KG1 (cell line): ENCODE measurements around the gene PIGC.

Experiments
- DNase-seq: peaks from one replicate; lab custom pipeline; 2025; lab: John Stamatoyannopoulos, UW

PIGC gene

DNA sequence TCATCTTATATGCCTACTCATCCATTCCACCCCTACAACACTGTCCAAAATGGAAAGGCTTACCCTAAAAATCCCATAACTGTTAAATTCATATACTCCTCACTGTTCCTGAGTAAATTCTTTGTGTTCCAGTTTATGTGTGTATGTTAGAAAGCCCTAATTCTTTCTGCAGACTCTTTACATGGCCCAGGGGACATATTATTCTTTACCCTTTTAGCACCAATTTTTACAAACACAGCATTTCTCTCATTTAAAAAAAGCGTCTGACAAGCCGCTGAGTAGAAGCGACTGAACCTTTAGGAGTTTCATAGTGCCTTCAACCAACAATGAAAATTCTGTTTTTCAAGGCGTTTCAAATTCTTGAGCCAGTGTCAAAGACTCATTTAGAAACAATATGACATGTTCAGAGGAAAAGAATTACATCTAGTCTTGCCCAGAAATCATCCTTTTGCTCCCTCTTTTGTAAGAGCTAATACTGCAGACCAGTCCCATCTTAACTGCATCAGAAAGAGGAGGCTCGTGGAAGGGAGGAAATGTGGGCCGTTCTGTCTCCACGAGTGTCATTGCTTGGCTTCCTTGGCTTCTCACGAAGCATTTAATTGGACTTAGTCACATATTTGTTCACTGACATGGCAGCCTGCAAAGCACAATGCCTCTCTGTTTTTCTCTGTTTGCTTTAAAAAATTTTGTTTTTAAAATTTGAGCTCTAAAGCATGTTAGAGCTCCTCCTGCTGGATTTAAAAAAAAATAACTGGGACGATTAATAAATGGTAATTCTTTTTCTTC is 44.7 kb downstream of the PIGC start:
- DNase-seq, result no peak

DNA sequence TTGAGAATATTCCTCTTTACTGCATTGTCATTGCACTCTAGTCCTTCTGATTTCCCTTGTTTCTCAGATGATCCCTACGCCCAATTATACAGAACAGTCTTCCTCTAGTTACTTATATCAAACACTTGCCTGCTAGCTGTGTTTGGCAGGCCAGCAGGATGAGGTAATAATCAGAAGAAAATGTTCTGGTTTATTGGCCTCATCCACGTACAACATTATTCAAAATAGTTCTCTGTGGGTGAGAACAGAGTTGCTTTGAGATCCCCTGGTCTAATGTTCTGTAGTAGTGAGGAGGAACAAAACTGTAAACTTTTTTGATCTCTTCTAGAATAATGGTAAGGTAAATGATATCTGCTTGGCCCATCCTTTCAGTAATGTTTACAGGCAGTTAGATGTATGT is 45.7 kb downstream of the PIGC start:
- no peak for DNase-seq

DNA sequence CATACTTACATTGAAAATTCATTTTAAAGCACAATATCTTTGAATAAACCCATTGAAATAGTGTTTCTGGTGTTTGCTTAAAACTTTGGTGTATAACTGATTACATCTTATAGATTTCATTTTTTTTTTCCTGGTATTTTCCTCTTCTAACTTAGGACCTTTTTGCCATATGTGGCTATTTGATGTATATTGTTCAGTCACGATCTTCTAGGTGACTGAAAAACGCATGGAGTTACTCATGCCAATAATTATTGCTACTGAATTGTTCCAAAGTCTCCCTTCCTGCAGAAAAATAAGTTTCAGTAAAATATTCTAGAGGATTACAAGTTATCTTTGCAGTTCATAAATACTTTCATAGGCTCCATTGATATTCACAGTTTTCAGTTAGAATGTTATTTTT is 46.2 kb downstream of the PIGC start:
- no peak for DNase-seq

DNA sequence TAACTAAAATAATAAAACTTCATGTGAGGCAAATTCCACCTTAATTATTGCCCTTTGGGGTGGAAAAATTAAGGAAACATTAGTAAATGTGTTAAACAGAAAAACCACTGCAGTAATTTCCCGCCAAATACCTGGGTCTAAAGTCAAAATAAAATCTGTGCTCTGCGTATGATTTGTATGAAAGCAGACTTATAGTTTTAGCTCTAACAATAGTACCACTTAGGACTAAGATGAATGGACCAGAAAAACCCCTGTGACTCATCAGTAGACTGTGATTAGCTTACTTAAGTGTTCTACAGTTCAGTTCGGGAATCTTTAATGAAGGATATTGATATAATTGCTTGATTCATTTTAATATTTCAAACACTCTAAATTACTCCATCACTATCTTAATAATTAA is 46.6 kb downstream of the PIGC start:
- DNase-seq, result no peak

DNA sequence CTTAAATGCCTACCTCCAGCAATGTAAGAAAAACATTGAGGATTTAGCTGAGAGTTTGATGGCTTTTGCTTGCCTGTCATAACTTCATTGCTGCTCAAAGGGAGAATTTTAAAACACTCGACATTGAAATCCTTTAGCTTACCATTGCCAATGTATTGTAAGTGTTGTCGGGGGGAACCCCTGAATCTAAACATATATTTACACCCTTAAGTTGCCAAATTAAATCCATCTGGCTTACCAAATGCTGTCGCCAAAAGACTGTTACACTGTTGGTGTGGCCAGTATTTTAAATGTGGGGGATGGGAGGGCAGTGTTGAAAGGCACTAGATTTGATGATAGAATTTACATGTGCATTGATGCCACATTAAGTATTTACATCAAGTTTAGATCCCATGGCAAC is 48.3 kb downstream of the PIGC start:
- no peak for DNase-seq

DNA sequence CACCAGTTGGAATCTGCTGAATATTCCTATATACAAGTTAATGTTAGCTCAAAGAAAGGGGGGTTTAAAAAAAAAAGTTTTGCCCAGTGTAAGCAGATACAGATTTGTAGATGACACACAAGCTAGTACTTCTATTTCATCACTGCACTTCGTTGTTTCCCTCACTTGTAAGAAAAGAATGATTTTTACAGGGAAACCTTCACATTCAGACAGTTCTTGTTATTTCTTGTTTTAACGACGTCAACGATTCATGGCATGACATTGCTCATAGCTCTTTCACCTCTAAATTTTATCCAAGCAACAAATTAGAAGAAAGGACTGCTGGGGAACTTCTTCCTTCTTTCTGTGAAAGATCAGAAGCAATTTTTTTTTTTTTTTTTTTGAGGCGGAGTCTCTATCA is 49.1 kb downstream of the PIGC start:
- DNase-seq, result no peak

DNA sequence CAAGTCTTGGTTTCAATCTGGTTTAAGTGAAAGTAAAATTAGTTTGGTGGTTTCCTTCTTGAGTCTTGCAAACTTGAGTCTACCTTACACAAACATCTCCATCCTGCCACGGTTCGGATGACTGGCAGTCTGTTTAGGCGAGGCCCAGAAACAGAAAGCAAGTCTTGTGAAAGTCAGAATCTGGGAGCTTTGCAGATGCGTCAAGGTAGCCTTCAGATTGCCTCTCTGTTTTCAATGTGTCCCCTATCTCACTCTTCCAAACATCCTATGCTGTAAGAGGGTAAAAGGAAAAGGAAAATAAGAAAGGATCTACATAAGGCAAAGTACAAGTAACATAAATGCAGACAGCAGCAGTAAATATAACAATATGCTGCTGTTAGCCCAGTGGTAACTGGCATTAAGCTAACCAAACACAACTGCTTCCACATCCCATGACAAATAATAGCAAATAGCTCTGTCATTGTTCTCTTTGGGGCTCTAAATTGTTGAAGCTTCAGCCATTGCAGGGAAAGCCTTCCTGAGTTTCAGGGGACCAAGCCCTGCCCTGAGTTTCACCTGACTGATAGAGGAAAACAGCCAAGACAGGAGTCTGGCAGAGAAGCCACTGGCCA is 49.6 kb downstream of the PIGC start:
- no peak for DNase-seq

DNA sequence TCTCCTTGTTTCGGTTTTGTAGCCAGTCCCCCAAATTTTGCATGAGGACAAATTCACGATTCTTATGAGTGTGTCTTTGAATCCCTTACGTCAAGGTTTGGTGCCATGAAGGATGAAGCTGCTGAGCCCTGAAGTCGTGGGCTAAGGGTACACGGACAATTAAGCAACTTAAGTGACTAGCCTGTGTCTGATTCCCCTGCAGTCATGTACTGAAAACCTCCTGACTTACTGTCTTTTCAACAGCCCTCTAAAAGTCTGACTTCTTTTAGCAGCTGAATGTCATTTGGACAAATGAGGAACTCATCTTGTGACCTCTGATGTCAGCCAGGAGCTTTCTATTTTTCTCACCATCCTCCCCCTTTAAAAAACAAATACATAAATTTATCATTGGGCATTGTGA is 50.5 kb downstream of the PIGC start:
- no peak for DNase-seq

DNA sequence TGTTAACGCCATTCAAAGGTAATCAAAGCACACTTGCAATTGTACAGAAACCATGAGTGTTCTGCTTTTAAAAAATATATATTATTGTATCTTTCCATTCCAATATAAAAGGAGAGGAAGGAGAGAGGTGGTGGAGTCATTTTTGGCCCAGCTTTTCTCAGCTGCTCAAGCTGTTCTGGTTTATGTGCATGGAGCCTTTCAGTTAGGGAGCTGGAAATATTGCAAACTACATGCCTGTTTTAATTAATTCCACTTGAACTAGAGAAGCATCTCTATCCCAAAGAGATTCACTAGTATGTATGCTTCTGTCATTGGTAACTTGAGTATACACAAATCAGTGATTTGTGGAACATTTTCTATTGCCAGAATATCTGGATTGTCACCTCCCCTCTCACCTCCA is 51.9 kb downstream of the PIGC start:
- DNase-seq, result no peak
